Measurements from ENCODE around the gene ARPC5L.
"Not testable (repeated sequence)": the region's sequence is repeated elsewhere in the genome, so short reads cannot be mapped to it uniquely, and the experiment has no call there.

Gene ARPC5L

GRCh38 chr9:124861342-124862229, at the start of gene ARPC5L, which contains the start of gene RPL35:
ARPC5L (plus strand) TSS chr9:124862130; CDS start chr9:124869291, 7,161 bp downstream.
RPL35 (minus strand) TSS chr9:124861957; CDS start chr9:124861912, 45 bp downstream.
- DNase-seq: peak; percentile 92

- DNase-seq: peak; percentile 72
Observed at GRCh38 chr9:124812441-124812876, 49.5 kb upstream of the ARPC5L start.

- DNase-seq: no peak
Observed at GRCh38 chr9:124813041-124813440, 48.9 kb upstream of the ARPC5L start.

GRCh38 chr9:124813501-124814163, 48.3 kb upstream of the ARPC5L start:
- no peak for DNase-seq

GRCh38 chr9:124814164-124814535, 47.8 kb upstream of the ARPC5L start:
- no peak for DNase-seq

- no peak for DNase-seq
Observed at GRCh38 chr9:124815601-124816000, 46.3 kb upstream of the ARPC5L start.

GRCh38 chr9:124818431-124819281, 43.3 kb upstream of the ARPC5L start:
- DNase-seq: no peak

GRCh38 chr9:124820698-124821623, 41.0 kb upstream of the ARPC5L start:
- DNase-seq: no peak

- no peak for DNase-seq
Observed at GRCh38 chr9:124828489-124829333, 33.2 kb upstream of the ARPC5L start.

GRCh38 chr9:124829334-124829669, 32.6 kb upstream of the ARPC5L start:
- DNase-seq: no peak

GRCh38 chr9:124830593-124830992, 31.3 kb upstream of the ARPC5L start:
- no peak for DNase-seq

GRCh38 chr9:124831642-124832364, 30.1 kb upstream of the ARPC5L start:
- DNase-seq: no peak

- no peak for DNase-seq
Observed at GRCh38 chr9:124834591-124834990, 27.3 kb upstream of the ARPC5L start.

- DNase-seq: peak; percentile 9
Observed at GRCh38 chr9:124835026-124835557, 26.8 kb upstream of the ARPC5L start.

GRCh38 chr9:124838132-124838531, 23.8 kb upstream of the ARPC5L start:
- not testable (repeated sequence) for DNase-seq

GRCh38 chr9:124838567-124839275, 23.2 kb upstream of the ARPC5L start:
- not testable (repeated sequence) for DNase-seq

- no peak for DNase-seq
Observed at GRCh38 chr9:124839612-124840299, 22.2 kb upstream of the ARPC5L start.

- no peak for DNase-seq
Observed at GRCh38 chr9:124840300-124840833, 21.6 kb upstream of the ARPC5L start.

Data from amniotic stem cell (primary cell).